HEK293T (cell line): ENCODE results near the gene SLC15A1.

Source experiments
- BHLHE40 ChIP-seq: fragments of 450-650 bp; IDR thresholded peaks from 2 replicates; pipeline ENCODE4 v1.6.1; 2016; ENCODE audit warnings: mild to moderate bottlenecking, moderate library complexity, borderline replicate concordance
- CTBP1 ChIP-seq: fragments of 450-650 bp; IDR thresholded peaks from 2 replicates; pipeline ENCODE4 v1.6.1; 2016; ENCODE audit warnings: borderline replicate concordance
- ELF4 ChIP-seq: fragments of 450-650 bp; IDR thresholded peaks from 2 replicates; pipeline ENCODE4 v1.6.1; 2017; ENCODE audit warnings: antibody characterized with exemption
- FOXA1 ChIP-seq: fragments of 450-650 bp; IDR thresholded peaks from 2 replicates; pipeline ENCODE4 v1.6.1; 2016; ENCODE audit warnings: mild to moderate bottlenecking
- FOXK2 ChIP-seq: fragments of 450-650 bp; IDR thresholded peaks from 2 replicates; pipeline ENCODE4 v1.6.1; 2016; ENCODE audit warnings: mild to moderate bottlenecking
- FOXM1 ChIP-seq: fragments of 450-650 bp; IDR thresholded peaks from 2 replicates; pipeline ENCODE4 v1.6.1; 2017; ENCODE audit warnings: mild to moderate bottlenecking, borderline replicate concordance
- HDGF ChIP-seq: fragments of 450-650 bp; IDR thresholded peaks from 2 replicates; pipeline ENCODE4 v1.6.1; 2017; ENCODE audit warnings: antibody characterized with exemption, borderline replicate concordance
- L3MBTL2 ChIP-seq: fragments of 450-650 bp; conservative IDR thresholded peaks from 2 replicates; pipeline ENCODE4 v1.6.1; 2016; ENCODE audit warnings: mild to moderate bottlenecking
- LEF1 ChIP-seq: fragments of 450-650 bp; IDR thresholded peaks from 2 replicates; pipeline ENCODE4 v1.6.1; 2017; ENCODE audit warnings: mild to moderate bottlenecking, borderline replicate concordance
- NFRKB ChIP-seq: fragments of 450-650 bp; IDR thresholded peaks from 2 replicates; pipeline ENCODE4 v1.6.1; 2016; ENCODE audit warnings: mild to moderate bottlenecking, moderate library complexity
- PKNOX1 ChIP-seq: fragments of 450-650 bp; IDR thresholded peaks from 2 replicates; pipeline ENCODE4 v1.6.1; 2016
- SP1 ChIP-seq: fragments of 450-650 bp; IDR thresholded peaks from 2 replicates; pipeline ENCODE4 v1.6.1; 2017
- SUZ12 ChIP-seq: fragments of 450-650 bp; IDR thresholded peaks from 2 replicates; pipeline ENCODE4 v1.6.1; 2016; ENCODE audit warnings: mild to moderate bottlenecking
- TARDBP ChIP-seq: fragments of 450-650 bp; IDR thresholded peaks from 2 replicates; pipeline ENCODE4 v1.6.1; 2016

- TF ChIP-seq HDGF, result no peak
- no peak for TF ChIP-seq NFRKB
- no peak for TF ChIP-seq FOXK2
- TF ChIP-seq BHLHE40, result no peak
- TF ChIP-seq FOXM1, result no peak
- TF ChIP-seq TARDBP, result no peak
- no peak for TF ChIP-seq SUZ12
- TF ChIP-seq ELF4, result no peak
- TF ChIP-seq CTBP1, result no peak
- no peak for TF ChIP-seq L3MBTL2
- no peak for TF ChIP-seq SP1
- TF ChIP-seq LEF1, result no peak
- TF ChIP-seq FOXA1, result no peak
- no peak for TF ChIP-seq PKNOX1
Observed at GRCh38 chr13:98800078-98800477, 47.6 kb upstream of the SLC15A1 start.
